ENCODE results near the gene INPP5E. TPM values are rescaled to one million over a fixed set of nuclear protein-coding genes. Genes with fewer than 3 reads are reported as not detected.

The INPP5E gene
- total RNA-seq, 4 donors from 2014 or later: 6.7 to 19.8 (median 19.2) TPM

DNA sequence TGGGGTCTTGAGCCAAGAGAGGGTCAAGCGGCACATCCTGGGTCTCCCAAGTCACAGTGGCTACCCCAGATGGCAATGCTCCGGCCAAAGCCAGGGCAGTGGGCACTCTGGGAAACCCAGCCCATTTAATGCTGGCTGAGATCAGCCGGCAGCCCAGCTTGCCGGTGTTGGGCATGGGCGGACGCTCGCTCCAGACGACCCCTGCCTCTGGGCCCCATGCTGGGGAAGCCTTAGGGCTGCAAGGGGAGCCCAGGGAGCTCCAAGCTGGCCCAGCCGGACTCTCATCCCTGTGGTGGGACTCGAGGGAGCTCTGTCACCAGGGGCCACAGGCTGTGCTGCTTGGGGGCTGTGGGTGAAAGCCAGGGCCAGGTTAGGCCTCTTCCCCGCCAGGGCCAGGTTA is 60.2 kb downstream of the INPP5E start:
- Histone ChIP-seq H3K27ac (no peak overlapping the region), H3K36me3 (peaks cover 0 to 63% (median 0%) of the 10 kb centered on the region in 3 donors), H3K4me3 (no peak overlapping the region), H3K4me1 (no peaks in the 10 kb centered on the region), H3K27me3 (no peaks in the 10 kb centered on the region), H3K9me3 (no peaks in the 10 kb centered on the region)
- DNase-seq: no peak
- TF ChIP-seq, protein P1, sequence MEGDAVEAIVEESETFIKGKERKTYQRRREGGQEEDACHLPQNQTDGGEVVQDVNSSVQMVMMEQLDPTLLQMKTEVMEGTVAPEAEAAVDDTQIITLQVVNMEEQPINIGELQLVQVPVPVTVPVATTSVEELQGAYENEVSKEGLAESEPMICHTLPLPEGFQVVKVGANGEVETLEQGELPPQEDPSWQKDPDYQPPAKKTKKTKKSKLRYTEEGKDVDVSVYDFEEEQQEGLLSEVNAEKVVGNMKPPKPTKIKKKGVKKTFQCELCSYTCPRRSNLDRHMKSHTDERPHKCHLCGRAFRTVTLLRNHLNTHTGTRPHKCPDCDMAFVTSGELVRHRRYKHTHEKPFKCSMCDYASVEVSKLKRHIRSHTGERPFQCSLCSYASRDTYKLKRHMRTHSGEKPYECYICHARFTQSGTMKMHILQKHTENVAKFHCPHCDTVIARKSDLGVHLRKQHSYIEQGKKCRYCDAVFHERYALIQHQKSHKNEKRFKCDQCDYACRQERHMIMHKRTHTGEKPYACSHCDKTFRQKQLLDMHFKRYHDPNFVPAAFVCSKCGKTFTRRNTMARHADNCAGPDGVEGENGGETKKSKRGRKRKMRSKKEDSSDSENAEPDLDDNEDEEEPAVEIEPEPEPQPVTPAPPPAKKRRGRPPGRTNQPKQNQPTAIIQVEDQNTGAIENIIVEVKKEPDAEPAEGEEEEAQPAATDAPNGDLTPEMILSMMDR (IDR thresholded peaks at IDR 0.05): no peak
- TF ChIP-seq POLR2A (IDR thresholded peaks at IDR 0.05): no peak

DNA sequence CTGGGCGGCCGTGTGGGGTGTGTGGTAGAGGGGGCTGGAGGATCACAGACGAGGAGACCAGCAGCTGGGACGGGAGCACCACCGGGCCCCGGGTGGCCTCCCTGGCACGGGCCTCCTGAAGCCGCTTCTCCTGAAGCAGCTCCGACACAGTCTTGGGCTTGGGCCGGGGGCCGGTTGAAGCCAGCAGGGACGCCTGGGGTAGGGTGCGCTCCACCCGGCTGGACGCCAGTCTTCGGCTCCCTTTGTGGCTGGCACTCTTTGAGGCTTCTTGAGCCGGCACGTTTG is 60.7 kb downstream of the INPP5E start:
- no peak for TF ChIP-seq POLR2A (IDR thresholded peaks at IDR 0.05)
- TF ChIP-seq, protein P1 (IDR thresholded peaks at IDR 0.05): no peak
- Histone ChIP-seq H3K27me3 (no peaks in the 10 kb centered on the region), H3K9me3 (no peaks in the 10 kb centered on the region), H3K36me3 (peaks cover 0 to 59% (median 0%) of the 10 kb centered on the region in 3 donors), H3K4me1 (no peaks in the 10 kb centered on the region), H3K27ac (no peak overlapping the region), H3K4me3 (no peak overlapping the region)
- no peak for DNase-seq

Other genes with a start within 250 kb of the INPP5E start
- gene LHX3, start 234.7 kb downstream of the INPP5E start, total RNA-seq: not detected
- 10 to 100 TPM in 1 of 4 donors, 1 to 10 TPM in 3; 5.1 to 23.9 (median 7.4) TPM for gene QSOX2, start 194.0 kb downstream of the INPP5E start, total RNA-seq
- gene CCDC187, start 135.8 kb downstream of the INPP5E start, total RNA-seq: 1 to 10 TPM in 1 of 4 donors, under 1 TPM in 2, not detected in 1; 0.35 to 1.0 (median 0.67) TPM
- 10 to 100 TPM in 1 of 4 donors, 1 to 10 TPM in 3; 3.7 to 25.6 (median 6.0) TPM for gene GPSM1, start 112.3 kb downstream of the INPP5E start, total RNA-seq
- gene DNLZ, start 76.1 kb downstream of the INPP5E start, total RNA-seq: 10 to 100 TPM in 3 of 4 donors, 1 to 10 TPM in 1; 5.6 to 19.8 (median 13.5) TPM
- gene CARD9, start 66.2 kb downstream of the INPP5E start, total RNA-seq: 10 to 100 TPM in 1 of 4 donors, under 1 TPM in 3; 0.28 to 14.9 (median 0.64) TPM
- 10 to 100 TPM in 3 of 4 donors, 1 to 10 TPM in 1; 6.3 to 58.6 (median 13.2) TPM for gene SNAPC4, start 39.7 kb downstream of the INPP5E start, total RNA-seq
- 100 to 1,000 TPM in 1 of 4 donors, 10 to 100 TPM in 3; 29.9 to 193 (median 50.2) TPM for gene ENTR1, start 29.2 kb downstream of the INPP5E start, total RNA-seq
- gene PMPCA, start 29.2 kb downstream of the INPP5E start, total RNA-seq: 10 to 100 TPM; 32.8 to 73.4 (median 47.3) TPM
- 10 to 100 TPM; 63.5 to 80.8 (median 74.6) TPM for gene SEC16A, start 43.2 kb upstream of the INPP5E start, total RNA-seq
- gene NOTCH1, start 106.2 kb upstream of the INPP5E start, total RNA-seq: 10 to 100 TPM; 38.2 to 95.7 (median 53.8) TPM
- gene EGFL7, start 223.1 kb upstream of the INPP5E start, total RNA-seq: 10 to 100 TPM; 21.5 to 77.6 (median 46.0) TPM
- gene AGPAT2, start 247.6 kb upstream of the INPP5E start, total RNA-seq: 100 to 1,000 TPM in 3 of 4 donors, 10 to 100 TPM in 1; 97.4 to 802 (median 479) TPM